Measurements from ENCODE around the gene SLC9A5. TPM values are rescaled to one million over a fixed set of nuclear protein-coding genes. Genes with fewer than 3 reads are reported as not detected.

Gene SLC9A5
- total RNA-seq, 1 experiment from 2014 or later: 2.4 TPM

DNA sequence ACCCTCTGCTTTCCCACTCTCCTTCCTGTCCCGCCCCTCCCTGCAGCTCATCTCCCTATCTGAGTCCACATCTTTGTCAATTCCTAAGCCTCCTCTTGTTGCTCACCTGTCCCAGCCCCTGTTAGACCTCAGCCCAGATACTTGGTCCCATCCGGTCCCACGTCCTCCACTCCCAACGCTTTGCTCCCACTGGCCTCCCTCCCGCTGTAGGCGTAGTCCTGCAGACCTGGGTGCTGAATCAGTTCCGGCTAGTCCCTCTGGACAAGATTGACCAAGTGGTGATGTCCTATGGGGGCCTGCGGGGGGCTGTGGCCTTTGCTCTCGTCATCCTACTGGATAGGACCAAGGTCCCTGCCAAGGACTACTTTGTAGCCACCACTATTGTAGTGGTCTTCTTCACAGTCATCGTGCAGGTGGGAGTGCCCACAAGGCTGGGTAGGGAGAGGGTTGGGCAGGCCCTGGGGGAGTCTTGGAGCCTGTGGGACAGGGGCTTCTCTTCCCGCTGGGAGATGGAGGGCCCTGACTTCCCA lies 8.0 kb downstream of the SLC9A5 start:
- Histone ChIP-seq H3K36me3 (ENCODE audit: control insufficient read depth, insufficient read depth, low read length) (no peaks in the 10 kb centered on the region), H3K27me3 (replicated peaks; ENCODE audit: control insufficient read depth, insufficient read depth, low read length) (no peaks in the 10 kb centered on the region), H3K4me3 (ENCODE audit: low read depth, low read length) (no peak overlapping the region), H3K4me1 (no peaks in the 10 kb centered on the region; the same call in 1 of the 2 replicates), H3K9me3 (no peaks in the 10 kb centered on the region)
- no peaks in the 10 kb centered on the region for H3K9me3 Mint-ChIP-seq (ENCODE audit: unreplicated experiment)
- no TSS peak for BruUV-seq (replicated peaks)
- TF ChIP-seq, protein P1, sequence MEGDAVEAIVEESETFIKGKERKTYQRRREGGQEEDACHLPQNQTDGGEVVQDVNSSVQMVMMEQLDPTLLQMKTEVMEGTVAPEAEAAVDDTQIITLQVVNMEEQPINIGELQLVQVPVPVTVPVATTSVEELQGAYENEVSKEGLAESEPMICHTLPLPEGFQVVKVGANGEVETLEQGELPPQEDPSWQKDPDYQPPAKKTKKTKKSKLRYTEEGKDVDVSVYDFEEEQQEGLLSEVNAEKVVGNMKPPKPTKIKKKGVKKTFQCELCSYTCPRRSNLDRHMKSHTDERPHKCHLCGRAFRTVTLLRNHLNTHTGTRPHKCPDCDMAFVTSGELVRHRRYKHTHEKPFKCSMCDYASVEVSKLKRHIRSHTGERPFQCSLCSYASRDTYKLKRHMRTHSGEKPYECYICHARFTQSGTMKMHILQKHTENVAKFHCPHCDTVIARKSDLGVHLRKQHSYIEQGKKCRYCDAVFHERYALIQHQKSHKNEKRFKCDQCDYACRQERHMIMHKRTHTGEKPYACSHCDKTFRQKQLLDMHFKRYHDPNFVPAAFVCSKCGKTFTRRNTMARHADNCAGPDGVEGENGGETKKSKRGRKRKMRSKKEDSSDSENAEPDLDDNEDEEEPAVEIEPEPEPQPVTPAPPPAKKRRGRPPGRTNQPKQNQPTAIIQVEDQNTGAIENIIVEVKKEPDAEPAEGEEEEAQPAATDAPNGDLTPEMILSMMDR (IDR thresholded peaks at IDR 0.05; ENCODE audit: insufficient read depth in 1 of 2, low read depth in 1 of 2, low read length in 1 of 2, severe bottlenecking in 1 of 2, unreplicated experiment in 1 of 2): no peak
- DNase-seq: no peak
- H3K27ac Mint-ChIP-seq (ENCODE audit: unreplicated experiment): no peak overlapping the region
- ChIA-PET POLR2A (no interaction called here), CTCF (no interaction called here)
- no peaks in the 10 kb centered on the region for H3K36me3 Mint-ChIP-seq (ENCODE audit: insufficient read depth, unreplicated experiment)
- H3K4me3 Mint-ChIP-seq (ENCODE audit: unreplicated experiment): no peak overlapping the region
- H3K27me3 Mint-ChIP-seq (ENCODE audit: insufficient read depth, unreplicated experiment): no peaks in the 10 kb centered on the region
- H3K4me1 Mint-ChIP-seq (ENCODE audit: low read depth, unreplicated experiment): no peaks in the 10 kb centered on the region
- intact Hi-C loops (cut with micrococcal nuclease; ENCODE audit: unreplicated experiment): no loop called here

DNA sequence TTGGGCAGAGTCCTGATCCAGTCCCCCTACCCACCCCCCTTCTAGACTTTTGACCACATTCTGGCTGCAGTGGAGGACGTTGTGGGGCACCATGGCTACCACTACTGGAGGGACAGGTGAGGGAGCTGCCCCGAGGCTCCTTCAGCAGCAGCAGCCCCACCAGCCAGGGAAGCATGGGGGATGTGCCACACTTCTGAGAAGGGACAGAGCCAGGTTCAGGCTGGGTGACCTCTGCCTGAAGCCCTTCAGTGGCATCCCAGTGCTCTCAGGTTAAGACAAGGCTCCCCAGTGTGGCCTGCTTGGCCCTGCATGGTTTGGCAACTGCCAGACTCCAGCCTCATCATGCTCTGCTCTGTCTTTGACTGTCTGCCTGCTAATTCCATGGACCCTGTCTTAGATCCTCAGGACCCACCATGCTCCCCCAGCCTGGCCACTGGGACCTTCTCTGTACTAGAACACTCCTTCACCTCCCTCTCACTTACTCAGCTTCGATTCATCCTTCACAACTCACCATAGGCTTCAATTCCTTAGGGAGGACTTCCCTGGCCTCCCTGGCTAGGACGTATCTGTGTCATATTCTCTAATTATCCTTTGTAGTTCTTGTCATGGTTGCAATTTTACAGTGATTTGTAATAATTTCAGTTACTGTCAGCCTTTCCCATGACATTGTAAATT lies 8.8 kb downstream of the SLC9A5 start:
- ChIA-PET POLR2A (no interaction called here), CTCF (interaction anchor here (0.6 kb wide), 1 partner anchor 349 kb away, joined by 5 read pairs; no protein-coding TSS in a partner anchor)
- DNase-seq: no peak
- no peaks in the 10 kb centered on the region for H3K9me3 ChIP-seq
- H3K27me3 Mint-ChIP-seq (ENCODE audit: insufficient read depth, unreplicated experiment): no peaks in the 10 kb centered on the region
- H3K4me1 ChIP-seq: no peaks in the 10 kb centered on the region; the same call in 1 of the 2 replicates
- TF ChIP-seq, protein P1 (IDR thresholded peaks at IDR 0.05; ENCODE audit: insufficient read depth in 1 of 2, low read depth in 1 of 2, low read length in 1 of 2, severe bottlenecking in 1 of 2, unreplicated experiment in 1 of 2): no peak
- no peaks in the 10 kb centered on the region for H3K9me3 Mint-ChIP-seq (ENCODE audit: unreplicated experiment)
- no peak overlapping the region for H3K27ac Mint-ChIP-seq (ENCODE audit: unreplicated experiment)
- no peak overlapping the region for H3K4me3 ChIP-seq (ENCODE audit: low read depth, low read length)
- H3K36me3 ChIP-seq (ENCODE audit: control insufficient read depth, insufficient read depth, low read length): no peaks in the 10 kb centered on the region
- no peaks in the 10 kb centered on the region for H3K27me3 ChIP-seq (replicated peaks; ENCODE audit: control insufficient read depth, insufficient read depth, low read length)
- no peaks in the 10 kb centered on the region for H3K4me1 Mint-ChIP-seq (ENCODE audit: low read depth, unreplicated experiment)
- no peak overlapping the region for H3K4me3 Mint-ChIP-seq (ENCODE audit: unreplicated experiment)
- H3K36me3 Mint-ChIP-seq (ENCODE audit: insufficient read depth, unreplicated experiment): no peaks in the 10 kb centered on the region
- intact Hi-C loops (cut with micrococcal nuclease; ENCODE audit: unreplicated experiment): no loop called here
- no TSS peak for BruUV-seq (replicated peaks)

DNA sequence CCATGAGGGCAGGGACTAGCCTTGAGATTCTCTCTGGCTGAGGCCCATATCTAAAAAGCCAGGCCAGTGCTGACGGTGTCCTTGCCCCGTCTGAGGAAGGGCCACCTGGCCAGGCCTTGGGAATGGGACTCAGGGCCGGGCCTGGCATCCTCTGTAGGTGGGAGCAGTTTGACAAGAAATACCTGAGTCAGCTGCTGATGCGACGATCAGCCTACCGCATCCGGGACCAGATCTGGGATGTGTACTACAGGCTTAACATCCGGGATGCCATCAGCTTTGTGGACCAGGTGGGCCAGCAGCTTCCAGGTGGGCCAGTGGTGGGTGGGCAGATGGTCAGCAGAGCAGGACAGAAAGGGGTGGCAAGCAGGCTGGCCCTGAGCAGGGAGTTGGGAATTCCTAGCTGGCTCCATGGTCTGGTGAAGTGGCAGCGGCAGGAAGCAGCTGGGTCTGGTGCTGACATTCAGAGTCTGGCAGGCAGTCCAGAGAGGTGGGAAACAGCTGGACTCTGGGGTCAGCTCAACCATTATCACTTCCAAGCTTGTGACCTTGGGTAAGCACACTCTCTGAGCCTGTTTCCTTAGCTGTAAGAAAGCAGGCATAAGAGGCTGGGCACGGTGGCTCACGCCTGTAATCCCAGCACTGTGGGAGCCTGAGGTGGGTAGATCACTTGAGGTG lies 9.5 kb downstream of the SLC9A5 start:
- no peaks in the 10 kb centered on the region; the same call in 1 of the 2 replicates for H3K4me1 ChIP-seq
- Mint-ChIP-seq H3K9me3 (ENCODE audit: unreplicated experiment) (no peaks in the 10 kb centered on the region), H3K27me3 (ENCODE audit: insufficient read depth, unreplicated experiment) (no peaks in the 10 kb centered on the region), H3K36me3 (ENCODE audit: insufficient read depth, unreplicated experiment) (no peaks in the 10 kb centered on the region), H3K4me1 (ENCODE audit: low read depth, unreplicated experiment) (no peaks in the 10 kb centered on the region), H3K27ac (ENCODE audit: unreplicated experiment) (no peak overlapping the region), H3K4me3 (ENCODE audit: unreplicated experiment) (no peak overlapping the region)
- H3K9me3 ChIP-seq: no peaks in the 10 kb centered on the region
- no peaks in the 10 kb centered on the region for H3K27me3 ChIP-seq (replicated peaks; ENCODE audit: control insufficient read depth, insufficient read depth, low read length)
- no TSS peak for BruUV-seq (replicated peaks)
- no peak overlapping the region for H3K4me3 ChIP-seq (ENCODE audit: low read depth, low read length)
- TF ChIP-seq, protein P1 (IDR thresholded peaks at IDR 0.05; ENCODE audit: insufficient read depth in 1 of 2, low read depth in 1 of 2, low read length in 1 of 2, severe bottlenecking in 1 of 2, unreplicated experiment in 1 of 2): no peak
- no peak for DNase-seq
- ChIA-PET CTCF (interaction anchor here (1.1 kb wide), 1 partner anchor 207 kb away, joined by 4 read pairs; no protein-coding TSS in a partner anchor), POLR2A (no interaction called here)
- intact Hi-C loops (cut with micrococcal nuclease; ENCODE audit: unreplicated experiment): no loop called here
- H3K36me3 ChIP-seq (ENCODE audit: control insufficient read depth, insufficient read depth, low read length): no peaks in the 10 kb centered on the region
